Cardiac muscle cell (in vitro differentiated cells and primary cell): ENCODE measurements around the gene RCAN1. TPM values are rescaled to one million over a fixed set of nuclear protein-coding genes. Genes with fewer than 3 reads are reported as not detected.
A peak's percentile ranks its signal among the peaks of the same experiment; 100 is the strongest.

Experiments
- DNase-seq, 2 donors: peaks; one replicate each; pipeline versions ENCODE4 v3.0.0 to v3.0.0-alpha.2; 2010 to 2017; ENCODE audit warnings: low read depth in 1 of 2, low spot score in 1 of 2
- H3K27ac ChIP-seq: fragments of 200-600 bp; sonication (generic); 2 replicates; pipeline ENCODE4 v1.5.1; 2016
- H3K27me3 ChIP-seq: fragments of 200-600 bp; sonication (generic); 2 replicates; pipeline ENCODE4 v1.6.0; 2016; ENCODE audit warnings: control low read depth
- H3K36me3 ChIP-seq: fragments of 200-600 bp; sonication (generic); 2 replicates; pipeline ENCODE4 v1.5.1; 2016; ENCODE audit warnings: control low read depth
- H3K4me1 ChIP-seq: fragments of 200-600 bp; sonication (generic); 2 replicates; pipeline ENCODE4 v1.8.1; 2017; ENCODE audit warnings: low read depth, mild to moderate bottlenecking, mixed run types
- H3K4me3 ChIP-seq: fragments of 200-600 bp; sonication (generic); 2 replicates; pipeline ENCODE4 v1.5.1; 2016; ENCODE audit warnings: mild to moderate bottlenecking
- H3K9me3 ChIP-seq: fragments of 200-600 bp; sonication (generic); 2 replicates; pipeline ENCODE4 v1.5.1; 2017; ENCODE audit warnings: low read depth, mild to moderate bottlenecking, control low read depth
- polyA plus RNA-seq: library from polyadenylated mRNA; unstranded; fragments of >200 nt; fragmentation: Nextera tagmentation; extraction: Ambion mirVana; gene quantifications from 2 replicates; pipeline ENCODE4 v1.2.1, GENCODE V29; 2016
- total RNA-seq: library from RNA; depleted of rRNA; stranded (reverse); fragments of >200 nt; gene quantifications from 2 replicates; pipeline ENCODE4 v1.2.3, GENCODE V29; 2016
- TF ChIP-seq, protein P1 (sequence below): IDR thresholded peaks from 2 replicates; pipeline ENCODE4 v1.5.1; 2012; ENCODE audit warnings: low read depth, mild to moderate bottlenecking, low read length

The RCAN1 gene
- total and polyA plus RNA-seq, 2 experiments from 2014 or later, result 47.4 to 96.2 TPM

DNA sequence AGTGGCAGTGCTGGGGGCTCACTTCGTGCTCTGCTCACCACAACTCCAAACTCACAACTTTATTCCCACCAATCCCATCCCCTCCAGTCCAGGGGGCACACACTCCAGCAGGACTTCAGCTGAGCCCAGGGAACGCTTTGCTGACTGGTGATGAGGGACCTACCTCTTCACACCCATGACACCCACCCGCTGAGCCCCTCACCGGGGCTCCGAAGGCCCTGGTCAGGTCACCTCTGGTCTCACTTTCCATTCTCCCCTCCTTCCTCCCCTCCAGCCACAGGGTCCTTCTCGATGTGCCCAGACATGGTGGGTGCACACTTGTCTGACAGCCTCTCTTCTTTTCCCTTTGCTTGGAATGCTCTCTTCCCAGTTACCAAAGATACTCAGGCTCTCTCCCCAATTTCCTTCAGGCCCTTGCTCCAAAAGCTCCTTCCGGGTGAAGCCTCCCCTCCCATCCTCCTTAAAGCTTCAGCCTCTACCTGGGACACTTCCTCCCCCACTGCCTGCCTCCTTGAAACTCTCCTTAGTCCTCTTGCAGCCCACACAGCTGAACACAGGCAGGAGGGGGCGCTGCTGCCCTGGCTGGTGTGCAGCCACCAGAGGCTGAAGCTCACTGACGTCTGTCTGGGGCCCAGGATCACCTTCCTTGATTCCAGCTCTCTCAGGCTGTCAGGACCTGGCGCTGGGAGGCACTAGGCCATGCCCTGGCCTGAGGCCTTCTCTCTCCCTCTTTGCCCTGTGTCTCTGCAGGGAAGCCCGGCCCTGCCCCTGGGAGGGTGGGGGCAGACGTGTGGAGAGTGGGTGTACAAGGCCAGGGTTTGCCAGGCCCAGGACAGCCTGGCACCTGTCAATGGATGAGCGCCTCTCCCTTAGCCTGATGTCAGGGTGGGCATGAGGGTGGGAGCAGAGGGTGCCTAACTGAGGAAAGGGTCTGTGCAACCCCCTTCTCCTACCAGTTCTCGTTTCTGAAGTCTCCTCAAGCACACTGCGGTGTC, 104.5 kb downstream of the RCAN1 start:
- TF ChIP-seq, protein P1, sequence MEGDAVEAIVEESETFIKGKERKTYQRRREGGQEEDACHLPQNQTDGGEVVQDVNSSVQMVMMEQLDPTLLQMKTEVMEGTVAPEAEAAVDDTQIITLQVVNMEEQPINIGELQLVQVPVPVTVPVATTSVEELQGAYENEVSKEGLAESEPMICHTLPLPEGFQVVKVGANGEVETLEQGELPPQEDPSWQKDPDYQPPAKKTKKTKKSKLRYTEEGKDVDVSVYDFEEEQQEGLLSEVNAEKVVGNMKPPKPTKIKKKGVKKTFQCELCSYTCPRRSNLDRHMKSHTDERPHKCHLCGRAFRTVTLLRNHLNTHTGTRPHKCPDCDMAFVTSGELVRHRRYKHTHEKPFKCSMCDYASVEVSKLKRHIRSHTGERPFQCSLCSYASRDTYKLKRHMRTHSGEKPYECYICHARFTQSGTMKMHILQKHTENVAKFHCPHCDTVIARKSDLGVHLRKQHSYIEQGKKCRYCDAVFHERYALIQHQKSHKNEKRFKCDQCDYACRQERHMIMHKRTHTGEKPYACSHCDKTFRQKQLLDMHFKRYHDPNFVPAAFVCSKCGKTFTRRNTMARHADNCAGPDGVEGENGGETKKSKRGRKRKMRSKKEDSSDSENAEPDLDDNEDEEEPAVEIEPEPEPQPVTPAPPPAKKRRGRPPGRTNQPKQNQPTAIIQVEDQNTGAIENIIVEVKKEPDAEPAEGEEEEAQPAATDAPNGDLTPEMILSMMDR, result peak; percentile 84
- no peaks in the 10 kb centered on the region for H3K27me3 ChIP-seq
- H3K36me3 ChIP-seq, result no peaks in the 10 kb centered on the region
- no peak overlapping the region for H3K4me3 ChIP-seq
- H3K4me1 ChIP-seq, result peaks cover 4% of the 10 kb centered on the region
- DNase-seq, result peak; percentile 83 to 86
- no peak overlapping the region for H3K27ac ChIP-seq
- no peaks in the 10 kb centered on the region for H3K9me3 ChIP-seq

DNA sequence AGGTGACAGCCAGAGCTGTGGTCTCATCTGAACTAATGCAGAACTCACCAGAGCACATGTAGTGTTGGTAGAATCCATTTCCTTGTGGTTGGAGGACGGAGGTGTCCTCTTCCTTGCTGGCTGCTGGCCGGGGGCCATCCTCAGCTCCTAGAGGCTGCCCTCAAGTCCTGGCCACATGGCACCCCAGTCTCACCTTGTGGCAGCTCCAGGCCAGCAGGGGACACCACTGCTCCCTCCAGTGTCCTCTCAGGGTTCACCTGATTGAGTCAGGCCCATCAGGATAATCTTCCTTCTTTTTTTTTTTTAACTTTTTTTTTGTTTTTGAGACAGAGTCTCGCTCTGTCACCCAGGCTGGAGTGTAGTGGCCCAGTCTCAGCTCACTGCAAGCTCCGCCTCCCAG, 105.8 kb downstream of the RCAN1 start:
- Histone ChIP-seq H3K4me3 (no peak overlapping the region), H3K27me3 (no peaks in the 10 kb centered on the region), H3K27ac (no peak overlapping the region), H3K9me3 (no peaks in the 10 kb centered on the region), H3K4me1 (peaks cover 4% of the 10 kb centered on the region), H3K36me3 (no peaks in the 10 kb centered on the region)
- TF ChIP-seq, protein P1, result peak; percentile 11
- no peak for DNase-seq

DNA sequence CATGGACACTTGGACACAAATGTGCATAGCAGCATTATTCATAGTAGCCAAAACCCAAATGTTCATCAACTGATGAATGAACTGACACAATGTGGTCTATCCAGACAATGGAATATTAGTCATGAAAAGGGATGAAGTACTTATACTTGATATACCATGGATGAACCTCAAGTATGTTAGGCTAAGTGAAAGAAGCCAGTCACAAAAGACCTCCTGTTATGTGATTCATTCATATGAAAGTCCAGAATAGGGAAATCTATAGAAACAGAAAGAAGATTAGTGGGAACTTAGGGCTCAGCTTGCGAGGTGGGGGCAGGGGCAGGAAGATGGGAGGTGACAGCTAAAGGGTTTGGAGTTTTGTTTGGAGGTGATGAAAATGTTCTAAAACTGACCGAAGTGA, 110.3 kb downstream of the RCAN1 start:
- TF ChIP-seq, protein P1, result no peak
- no peak for DNase-seq
- Histone ChIP-seq H3K4me3 (no peak overlapping the region), H3K36me3 (no peaks in the 10 kb centered on the region), H3K9me3 (no peaks in the 10 kb centered on the region), H3K27me3 (no peaks in the 10 kb centered on the region), H3K4me1 (no peaks in the 10 kb centered on the region), H3K27ac (no peak overlapping the region)

DNA sequence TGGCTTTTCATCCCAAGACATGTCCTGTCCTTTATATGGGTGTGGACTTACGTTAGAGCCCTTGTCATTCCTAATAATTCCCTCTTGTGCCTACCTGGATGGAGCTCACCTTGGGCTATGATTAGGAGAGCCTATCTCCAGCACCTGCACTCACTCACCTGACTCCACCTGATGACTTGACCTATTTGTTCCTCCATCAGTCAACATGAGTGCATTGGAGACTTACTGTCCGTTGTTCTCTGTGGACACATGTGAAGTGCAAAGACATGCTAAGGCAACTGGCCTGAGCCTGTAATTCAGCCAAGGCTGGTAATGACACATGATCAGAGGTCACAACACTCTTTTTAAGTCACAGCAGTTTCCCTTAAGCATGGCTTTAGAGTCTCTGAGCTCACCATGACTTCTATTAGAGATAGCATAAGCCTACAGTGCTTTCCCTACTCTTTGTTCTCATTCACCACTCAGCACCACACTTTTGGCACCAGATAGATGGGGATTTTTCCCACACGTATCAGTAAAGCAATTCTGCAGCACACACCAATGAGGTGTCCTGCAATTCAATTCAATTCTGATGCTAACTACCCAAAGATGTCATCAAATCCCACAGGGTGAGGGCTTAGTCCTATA, 112.3 kb downstream of the RCAN1 start:
- Histone ChIP-seq H3K27ac (no peak overlapping the region), H3K9me3 (no peaks in the 10 kb centered on the region), H3K36me3 (no peaks in the 10 kb centered on the region), H3K4me1 (no peaks in the 10 kb centered on the region), H3K4me3 (no peak overlapping the region), H3K27me3 (no peaks in the 10 kb centered on the region)
- DNase-seq, result no peak
- TF ChIP-seq, protein P1, result no peak

DNA sequence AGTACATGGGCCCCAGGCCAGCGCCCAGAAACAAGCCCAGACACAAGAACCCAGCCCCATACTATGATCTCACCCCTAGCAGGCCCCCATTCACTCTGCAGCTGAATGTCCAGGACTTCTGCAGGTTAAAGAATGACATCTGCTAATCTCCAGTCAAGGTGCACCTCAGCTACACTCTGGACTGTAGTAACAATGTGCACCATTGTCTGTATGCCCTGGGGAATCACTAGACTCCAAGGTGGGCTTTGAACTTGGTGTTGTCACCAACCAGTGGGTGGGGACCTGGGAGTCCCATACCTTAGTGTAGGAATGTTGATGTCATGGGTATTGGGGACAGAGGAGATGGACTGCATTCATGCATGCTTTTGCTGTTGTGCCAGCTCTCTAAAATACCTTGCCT, 113.2 kb downstream of the RCAN1 start:
- Histone ChIP-seq H3K9me3 (no peaks in the 10 kb centered on the region), H3K27ac (no peak overlapping the region), H3K36me3 (no peaks in the 10 kb centered on the region), H3K4me3 (no peak overlapping the region), H3K27me3 (no peaks in the 10 kb centered on the region), H3K4me1 (no peaks in the 10 kb centered on the region)
- TF ChIP-seq, protein P1, result no peak
- no peak for DNase-seq
